ENCODE measurements around the gene GJA9. TPM values are rescaled to one million over a fixed set of nuclear protein-coding genes. Genes with fewer than 3 reads are reported as not detected.

GJA9 gene
- total RNA-seq, 4 donors from 2014 or later, result 0.41 to 1.6 TPM; not detected in 2

DNA sequence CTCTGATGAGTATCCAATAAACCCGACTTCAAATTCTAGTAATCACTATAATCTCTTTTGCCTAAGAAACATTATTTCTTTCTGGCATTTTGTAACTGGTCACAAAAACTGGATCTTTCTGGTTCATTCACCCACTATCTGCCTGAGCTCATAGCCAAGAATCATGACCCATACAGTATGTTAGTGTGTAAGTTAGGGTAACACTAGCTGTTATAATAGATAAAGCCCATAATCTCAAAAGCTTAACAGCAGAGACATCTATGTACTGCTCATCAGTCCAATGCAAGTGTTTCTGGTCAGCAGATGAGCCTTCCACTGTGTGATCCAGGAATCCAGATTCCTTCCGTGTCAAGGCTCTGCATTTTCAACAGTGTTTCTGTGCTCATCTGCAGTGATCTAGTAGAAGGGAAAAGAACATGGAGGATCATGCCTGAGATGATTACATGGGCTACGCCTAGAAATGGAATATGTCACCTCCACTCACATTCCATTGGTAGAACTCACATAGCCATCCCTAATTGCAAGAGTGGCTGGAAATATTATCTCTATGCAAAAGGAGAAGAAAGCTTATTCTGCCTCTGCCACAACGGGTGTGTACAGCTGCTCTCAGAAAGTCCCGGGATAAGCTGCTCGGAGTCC lies 49.5 kb downstream of the GJA9 start:
- H3K4me1 ChIP-seq, result peaks cover 0 to 6% (median 0%) of the 10 kb centered on the region in 4 donors
- intact Hi-C loops (cut with DNase I; ENCODE audit: low total_unique reads), result no loop called here
- H3K9me3 ChIP-seq, result no peaks in the 10 kb centered on the region
- H3K36me3 ChIP-seq, result no peaks in the 10 kb centered on the region
- DNase-seq, result no peak
- H3K27ac ChIP-seq, result no peak overlapping the region
- in situ Hi-C loops (cut with MboI; ENCODE audit: low pct_ligation_motif_present in 1 of 4, low pct_unique_long_range_greater_than_20kb in 1 of 4, low sequenced_read_pairs in 3 of 4), result loop anchor here in 2 of 4 donors (10.0 to 25.0 kb wide), 2 partner anchors 795 to 807 kb away; partner anchors contain the start of gene POU3F1 (in 1 of the 2)
- WGBS, 2 donors (ENCODE audit: low coverage in 1 of 2), result 64 to 75% methylated on average over 2 to 6 of the region's 6 CpGs
- TF ChIP-seq POLR2AphosphoS5 (IDR thresholded peaks at IDR 0.05), result no peak
- no peak for TF ChIP-seq EP300 (IDR thresholded peaks at IDR 0.05; ENCODE audit: low read depth)
- no peak for TF ChIP-seq POLR2A (IDR thresholded peaks at IDR 0.05)
- TF ChIP-seq, protein P1, sequence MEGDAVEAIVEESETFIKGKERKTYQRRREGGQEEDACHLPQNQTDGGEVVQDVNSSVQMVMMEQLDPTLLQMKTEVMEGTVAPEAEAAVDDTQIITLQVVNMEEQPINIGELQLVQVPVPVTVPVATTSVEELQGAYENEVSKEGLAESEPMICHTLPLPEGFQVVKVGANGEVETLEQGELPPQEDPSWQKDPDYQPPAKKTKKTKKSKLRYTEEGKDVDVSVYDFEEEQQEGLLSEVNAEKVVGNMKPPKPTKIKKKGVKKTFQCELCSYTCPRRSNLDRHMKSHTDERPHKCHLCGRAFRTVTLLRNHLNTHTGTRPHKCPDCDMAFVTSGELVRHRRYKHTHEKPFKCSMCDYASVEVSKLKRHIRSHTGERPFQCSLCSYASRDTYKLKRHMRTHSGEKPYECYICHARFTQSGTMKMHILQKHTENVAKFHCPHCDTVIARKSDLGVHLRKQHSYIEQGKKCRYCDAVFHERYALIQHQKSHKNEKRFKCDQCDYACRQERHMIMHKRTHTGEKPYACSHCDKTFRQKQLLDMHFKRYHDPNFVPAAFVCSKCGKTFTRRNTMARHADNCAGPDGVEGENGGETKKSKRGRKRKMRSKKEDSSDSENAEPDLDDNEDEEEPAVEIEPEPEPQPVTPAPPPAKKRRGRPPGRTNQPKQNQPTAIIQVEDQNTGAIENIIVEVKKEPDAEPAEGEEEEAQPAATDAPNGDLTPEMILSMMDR (IDR thresholded peaks at IDR 0.05), result no peak
- peaks cover 11% of the 10 kb centered on the region for H3K27me3 ChIP-seq
- H3K4me3 ChIP-seq, result no peak overlapping the region

DNA sequence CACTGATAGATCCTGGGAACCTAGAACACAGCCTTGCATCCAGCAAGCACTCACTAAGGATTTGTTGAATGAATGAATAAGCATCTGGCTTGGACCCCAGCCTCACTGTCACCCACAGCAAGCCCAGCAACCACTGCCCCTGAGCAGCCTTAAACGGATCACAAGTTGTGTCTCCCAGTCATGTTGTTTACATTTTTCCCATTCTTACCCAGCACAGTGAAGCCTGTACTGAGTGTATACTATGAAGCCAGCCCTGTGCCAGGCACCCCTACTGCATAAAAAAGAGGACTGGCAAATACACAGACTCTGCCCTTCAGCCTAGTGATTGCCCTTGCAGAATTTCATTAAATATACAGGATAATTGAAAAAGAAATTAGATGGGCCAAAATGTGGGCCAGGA lies 52.0 kb downstream of the GJA9 start:
- Histone ChIP-seq H3K27me3 (peaks cover 33% of the 10 kb centered on the region), H3K36me3 (no peaks in the 10 kb centered on the region), H3K4me3 (no peak overlapping the region), H3K27ac (no peak overlapping the region), H3K4me1 (peaks cover 0 to 6% (median 0%) of the 10 kb centered on the region in 4 donors), H3K9me3 (no peaks in the 10 kb centered on the region)
- intact Hi-C loops (cut with DNase I; ENCODE audit: low total_unique reads), result no loop called here
- TF ChIP-seq POLR2AphosphoS5 (IDR thresholded peaks at IDR 0.05) (no peak), EP300 (IDR thresholded peaks at IDR 0.05; ENCODE audit: low read depth) (no peak), POLR2A (IDR thresholded peaks at IDR 0.05) (no peak)
- TF ChIP-seq, protein P1 (IDR thresholded peaks at IDR 0.05), result no peak
- no peak for DNase-seq
- 29% methylated on average over 1 of the region's 1 CpG; no CpG with 5 or more reads in 1 of the 2 donors for WGBS, 2 donors (ENCODE audit: low coverage in 1 of 2)
- in situ Hi-C loops (cut with MboI; ENCODE audit: low pct_ligation_motif_present in 1 of 4, low pct_unique_long_range_greater_than_20kb in 1 of 4, low sequenced_read_pairs in 3 of 4), result loop anchor here in 1 of 4 donors (25.0 kb wide), 1 partner anchor 792 kb away; the partner anchor contains the start of gene POU3F1

DNA sequence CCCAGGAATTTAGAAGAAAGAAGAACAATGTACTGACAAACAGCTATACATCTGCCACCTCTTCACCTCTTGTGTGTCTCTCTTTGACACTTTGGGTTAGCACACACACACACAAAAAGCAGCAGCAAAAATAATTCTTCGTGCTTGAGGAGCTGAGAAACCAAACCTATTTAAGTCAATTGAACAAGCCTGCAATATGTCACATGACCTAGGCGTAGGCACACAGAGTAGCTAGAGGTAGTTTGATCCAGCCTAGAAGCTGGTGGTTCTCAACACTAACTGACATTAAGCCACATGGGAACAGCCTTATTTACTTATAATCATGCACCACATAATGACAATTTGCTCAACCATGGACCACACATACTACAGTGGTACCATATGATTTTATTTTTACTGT lies 54.1 kb downstream of the GJA9 start:
- no peak for TF ChIP-seq POLR2A (IDR thresholded peaks at IDR 0.05)
- no peak for TF ChIP-seq EP300 (IDR thresholded peaks at IDR 0.05; ENCODE audit: low read depth)
- TF ChIP-seq, protein P1 (IDR thresholded peaks at IDR 0.05), result no peak
- no peak for TF ChIP-seq POLR2AphosphoS5 (IDR thresholded peaks at IDR 0.05)
- in situ Hi-C loops (cut with MboI; ENCODE audit: low pct_ligation_motif_present in 1 of 4, low pct_unique_long_range_greater_than_20kb in 1 of 4, low sequenced_read_pairs in 3 of 4), result loop anchor here in 1 of 4 donors (25.0 kb wide), 1 partner anchor 790 kb away; the partner anchor contains the start of gene POU3F1
- Histone ChIP-seq H3K9me3 (no peaks in the 10 kb centered on the region), H3K4me3 (no peak overlapping the region), H3K27ac (no peak overlapping the region), H3K27me3 (peaks cover 35% of the 10 kb centered on the region), H3K4me1 (peaks cover 0 to 6% (median 0%) of the 10 kb centered on the region in 4 donors), H3K36me3 (no peaks in the 10 kb centered on the region)
- WGBS, 2 donors (ENCODE audit: low coverage in 1 of 2), result 50 to 51% methylated on average over 1 to 2 of the region's 2 CpGs
- intact Hi-C loops (cut with DNase I; ENCODE audit: low total_unique reads), result no loop called here
- DNase-seq, result no peak

DNA sequence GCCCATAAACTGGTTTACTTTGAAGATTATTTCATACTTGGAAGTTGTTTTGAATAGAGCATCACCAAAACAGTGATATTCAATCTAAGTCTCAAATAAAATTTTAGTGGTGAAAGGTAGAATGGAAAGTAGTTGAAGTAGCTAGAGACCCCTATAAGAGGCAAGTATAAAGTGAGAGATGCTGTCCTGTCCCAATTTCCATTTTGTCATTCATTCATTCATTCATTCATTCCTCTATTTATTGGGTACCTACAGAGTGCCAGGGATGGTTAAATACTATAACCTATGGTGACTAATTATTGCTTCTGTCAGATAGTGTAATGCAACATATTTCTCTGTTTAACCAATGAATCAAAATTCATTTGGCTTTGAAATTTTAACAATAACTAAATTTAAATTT lies 54.5 kb downstream of the GJA9 start:
- intact Hi-C loops (cut with DNase I; ENCODE audit: low total_unique reads) (no loop called here), in situ Hi-C loops (cut with MboI; ENCODE audit: low pct_ligation_motif_present in 1 of 4, low pct_unique_long_range_greater_than_20kb in 1 of 4, low sequenced_read_pairs in 3 of 4) (loop anchor here in 1 of 4 donors (25.0 kb wide), 1 partner anchor 790 kb away; the partner anchor contains the start of gene POU3F1)
- Histone ChIP-seq H3K27me3 (peaks cover 38% of the 10 kb centered on the region), H3K4me1 (peaks cover 0 to 6% (median 0%) of the 10 kb centered on the region in 4 donors), H3K4me3 (no peak overlapping the region), H3K9me3 (no peaks in the 10 kb centered on the region), H3K27ac (no peak overlapping the region), H3K36me3 (no peaks in the 10 kb centered on the region)
- no peak for DNase-seq
- TF ChIP-seq POLR2AphosphoS5 (IDR thresholded peaks at IDR 0.05) (no peak), EP300 (IDR thresholded peaks at IDR 0.05; ENCODE audit: low read depth) (no peak), POLR2A (IDR thresholded peaks at IDR 0.05) (no peak)
- TF ChIP-seq, protein P1 (IDR thresholded peaks at IDR 0.05), result no peak

Measured in transverse colon (tissue), 4 donors.